Liver (tissue), 9 donors: Measurements from ENCODE around the gene ARHGEF9. TPM values are rescaled to one million over a fixed set of nuclear protein-coding genes. Genes with fewer than 3 reads are reported as not detected.
A peak's percentile ranks its signal among the peaks of the same experiment; 100 is the strongest.

Experiments used
- DNase-seq: peaks from one replicate; pipeline ENCODE4 v3.0.0-alpha.2; 2017; ENCODE audit warnings: low spot score
- H3K27ac ChIP-seq, 2 donors: one replicate each; pipeline ENCODE4 v1.7.0; 2013; ENCODE audit warnings: inconsistent platforms in 2 of 2, low read length in 2 of 2, control low read depth in 1 of 2, low read depth in 1 of 2, mild to moderate bottlenecking in 1 of 2
- H3K27me3 ChIP-seq, 4 donors: one replicate each; pipeline versions ENCODE4 v1.6.1 to v1.7.0; 2013; ENCODE audit warnings: low read length in 3 of 4, inconsistent platforms in 1 of 4, mild to moderate bottlenecking in 1 of 4, moderate library complexity in 1 of 4; ENCODE audit not compliant: control insufficient read depth in 4 of 4, insufficient read depth in 4 of 4
- H3K36me3 ChIP-seq, 4 donors: one replicate each; pipeline versions ENCODE4 v1.6.1 to v1.7.0; 2013; ENCODE audit warnings: low read length in 3 of 4, mild to moderate bottlenecking in 3 of 4, low read depth in 1 of 4, moderate library complexity in 1 of 4; ENCODE audit not compliant: control insufficient read depth in 4 of 4, insufficient read depth in 3 of 4
- H3K4me1 ChIP-seq, 4 donors: one replicate each; pipeline versions ENCODE4 v1.6.1 to v1.7.0; 2013; ENCODE audit warnings: low read length in 3 of 4, mild to moderate bottlenecking in 3 of 4, moderate library complexity in 1 of 4; ENCODE audit not compliant: control insufficient read depth in 4 of 4, insufficient read depth in 4 of 4
- H3K4me3 ChIP-seq, 3 donors: one replicate each; pipeline versions ENCODE4 v1.6.1 to v1.7.0; 2013; ENCODE audit warnings: low read length in 3 of 3, control low read depth in 1 of 3, low read depth in 1 of 3, mild to moderate bottlenecking in 1 of 3
- H3K9ac ChIP-seq, 2 donors: one replicate each; pipeline ENCODE4 v1.7.0; 2013; ENCODE audit warnings: low read length in 2 of 2, mild to moderate bottlenecking in 2 of 2, moderate library complexity in 2 of 2, control low read depth in 1 of 2, low read depth in 1 of 2
- H3K9me3 ChIP-seq, 4 donors: one replicate each; pipeline versions ENCODE4 v1.6.1 to v1.7.0; 2013; ENCODE audit warnings: low read length in 3 of 4; ENCODE audit not compliant: control insufficient read depth in 4 of 4
- ATF3 ChIP-seq: IDR thresholded peaks from 2 replicates; pipeline ENCODE4 v1.6.1; 2016; ENCODE audit warnings: antibody characterized with exemption
- GABPA ChIP-seq, 2 donors: IDR thresholded peaks in 1 of 2; conservative IDR thresholded peaks in 1 of 2; 2 replicates each; pipeline ENCODE4 v1.6.1; 2016; ENCODE audit warnings: antibody characterized with exemption in 2 of 2, mild to moderate bottlenecking in 1 of 2, moderate library complexity in 1 of 2
- HNF4A ChIP-seq, 2 donors: conservative IDR thresholded peaks; 2 replicates each; pipeline ENCODE4 v1.6.1; 2016; ENCODE audit warnings: antibody characterized with exemption in 2 of 2, mild to moderate bottlenecking in 2 of 2
- HNF4G ChIP-seq: IDR thresholded peaks from 2 replicates; pipeline ENCODE4 v1.6.1; 2016; ENCODE audit warnings: antibody characterized with exemption
- JUND ChIP-seq, 2 donors: IDR thresholded peaks; 2 replicates each; pipeline ENCODE4 v1.6.1; 2016; ENCODE audit warnings: antibody characterized with exemption in 2 of 2
- NR2F2 ChIP-seq: IDR thresholded peaks from 2 replicates; pipeline ENCODE4 v1.6.1; 2016; ENCODE audit warnings: antibody characterized with exemption
- RAD21 ChIP-seq, 2 donors: IDR thresholded peaks; 2 replicates each; pipeline ENCODE4 v1.6.1; 2016; ENCODE audit warnings: antibody characterized with exemption in 2 of 2, mild to moderate bottlenecking in 2 of 2
- REST ChIP-seq: IDR thresholded peaks from 2 replicates; pipeline ENCODE4 v1.6.1; 2016; ENCODE audit warnings: antibody characterized with exemption, mild to moderate bottlenecking
- RXRA ChIP-seq, 2 donors: IDR thresholded peaks; 2 replicates each; pipeline ENCODE4 v1.6.1; 2017 to 2018; ENCODE audit warnings: antibody characterized with exemption in 2 of 2, mild to moderate bottlenecking in 1 of 2
- SP1 ChIP-seq: IDR thresholded peaks from 2 replicates; pipeline ENCODE4 v1.6.1; 2018; ENCODE audit warnings: antibody characterized with exemption, mild to moderate bottlenecking
- YY1 ChIP-seq: IDR thresholded peaks from 2 replicates; pipeline ENCODE4 v1.6.1; 2016; ENCODE audit warnings: antibody characterized with exemption, mild to moderate bottlenecking
- ZBTB33 ChIP-seq: IDR thresholded peaks from 2 replicates; pipeline ENCODE4 v1.6.1; 2016; ENCODE audit warnings: antibody characterized with exemption
- WGBS: extraction: QIAGEN DNeasy Blood & Tissue Kit; methylation state at CpG from one replicate; pipeline ENCODE4 v1.1.7; 2013; 5-methylcytosine and 5-hydroxymethylcytosine counted together
- polyA plus RNA-seq, 2 donors: library from polyadenylated mRNA; stranded (reverse) in 1 of 2; unstranded in 1 of 2; fragments of 200-250 nt in 1 of 2; fragments of >200 nt in 1 of 2; fragmentation: Nextera tagmentation in 1 of 2; extraction: Ambion mirVana in 1 of 2; gene quantifications; one replicate each; pipeline versions ENCODE4 v1.2.1 to v1.2.3, GENCODE V29; 2013 to 2015
- total RNA-seq, 2 donors: library from RNA; depleted of rRNA; stranded (reverse); fragments of >200 nt; gene quantifications; one replicate each; pipeline ENCODE4 v1.2.3, GENCODE V29; 2014
- donor health status: healthy.
- donor health status: healthy.
- donor health status: healthy.
- donor health status: healthy.
- donor health status: healthy.

ARHGEF9 gene
- total and polyA plus RNA-seq, 4 donors = 2.1 to 9.0 (median 6.2) TPM

GRCh38 chrX:63718010-63718694, 66.9 kb downstream of the ARHGEF9 start (continued):
- TF ChIP-seq REST = no peak
- no peak for TF ChIP-seq NR2F2
- no peak for TF ChIP-seq YY1
- no peak for TF ChIP-seq ATF3

- Histone ChIP-seq H3K9me3 (no peaks in the 10 kb centered on the region), H3K27ac (no peak overlapping the region), H3K36me3 (no peaks in the 10 kb centered on the region), H3K4me1 (peaks cover 0 to 12% (median 4%) of the 10 kb centered on the region in 4 donors), H3K27me3 (no peaks in the 10 kb centered on the region), H3K9ac (no peak overlapping the region), H3K4me3 (no peak overlapping the region)
- TF ChIP-seq ATF3 (no peak), HNF4A (conservative IDR thresholded peaks at IDR 0.05) (peak; percentile 68 to 80), HNF4G (peak; percentile 22), JUND (IDR thresholded peaks at IDR 0.05) (no peak), ZBTB33 (no peak), YY1 (peak; percentile 26), SP1 (peak; percentile 59), RAD21 (IDR thresholded peaks at IDR 0.05) (peak in 1 of 2 donors; percentile 23), RXRA (IDR thresholded peaks at IDR 0.05) (peak; percentile 75 to 81)
- no peak for DNase-seq
- 23% methylated on average over 2 of the region's 2 CpGs for WGBS
Measured at GRCh38 chrX:63713526-63713925, 71.5 kb downstream of the ARHGEF9 start.

GRCh38 chrX:63708801-63709200, 76.2 kb downstream of the ARHGEF9 start:
- H3K9ac ChIP-seq = no peak overlapping the region
- H3K27ac ChIP-seq = no peak overlapping the region
- TF ChIP-seq HNF4A (conservative IDR thresholded peaks at IDR 0.05) (no peak), ZBTB33 (no peak), GABPA (IDR thresholded peaks at IDR 0.05 in 1 of 2, conservative IDR thresholded peaks at IDR 0.05 in 1 of 2) (no peak), REST (no peak)
- H3K4me1 ChIP-seq = peaks cover 0 to 9% (median 4%) of the 10 kb centered on the region in 4 donors
- no peaks in the 10 kb centered on the region for H3K27me3 ChIP-seq
- DNase-seq = no peak
- WGBS = 77% methylated on average over 2 of the region's 2 CpGs
- H3K36me3 ChIP-seq = peaks cover 0 to 12% (median 8%) of the 10 kb centered on the region in 4 donors
- H3K4me3 ChIP-seq = no peak overlapping the region
- no peaks in the 10 kb centered on the region for H3K9me3 ChIP-seq
